T-helper 2 cell (primary cell): ENCODE results near the gene NUAK2.
"Not testable (repeated sequence)": the region's sequence is repeated elsewhere in the genome, so short reads cannot be mapped to it uniquely, and the experiment has no call there.

Experiments used
- DNase-seq, 5 experiments: peaks; one replicate each; pipeline versions ENCODE4 v3.0.0 to v3.0.0-alpha.2; 2012 to 2022

Gene NUAK2

DNA sequence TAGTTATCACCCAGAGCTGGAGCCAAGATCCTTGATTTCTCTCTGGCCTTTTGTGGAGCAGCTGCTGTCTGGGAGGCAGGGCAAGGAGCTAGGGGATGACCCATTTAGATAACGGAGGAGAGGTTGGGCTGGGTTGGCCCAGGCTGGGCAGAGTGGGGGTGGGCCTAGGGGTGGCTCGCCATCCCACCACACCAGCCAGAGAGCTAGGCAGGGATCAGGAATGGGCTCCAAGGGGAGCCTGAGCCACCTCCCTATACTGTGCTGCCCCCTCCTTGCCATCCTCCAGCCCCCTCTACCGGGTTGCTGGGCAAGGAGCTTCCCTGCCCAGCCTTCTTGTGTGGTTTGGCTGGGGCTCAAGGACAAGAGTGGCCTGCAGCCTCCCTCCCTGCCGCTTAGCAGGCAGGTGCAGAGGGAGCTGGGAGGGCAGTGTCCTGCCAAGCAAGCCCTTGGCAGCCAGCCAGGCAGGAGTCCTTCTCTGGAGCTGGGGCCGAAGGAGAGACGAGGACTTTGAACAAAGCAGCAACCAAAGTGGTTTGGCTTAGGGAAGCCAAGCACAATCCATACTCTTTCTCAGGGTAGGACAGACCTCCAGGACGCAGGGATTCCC is 4.1 kb downstream of the NUAK2 start:
- no peak for DNase-seq

DNA sequence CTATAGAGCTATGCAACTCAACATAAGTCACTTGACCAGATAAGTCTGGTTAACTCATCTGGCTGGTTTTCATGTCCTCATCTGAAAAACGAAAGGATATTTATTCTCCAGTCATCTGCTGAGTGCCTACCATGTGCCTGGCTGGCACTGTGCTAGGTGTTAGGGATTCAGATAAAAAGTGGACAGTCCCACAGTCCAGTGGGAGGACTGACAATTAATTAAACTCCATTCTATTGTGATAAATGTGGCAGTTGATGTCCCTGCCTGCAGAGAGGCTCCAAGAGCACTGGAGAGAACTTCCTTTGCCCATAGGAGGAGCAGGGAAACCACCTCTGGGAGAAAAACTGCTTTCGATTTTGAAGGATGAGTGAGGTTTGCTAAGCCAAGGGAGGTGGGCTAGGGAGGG is 5.4 kb downstream of the NUAK2 start:
- no peak for DNase-seq

DNA sequence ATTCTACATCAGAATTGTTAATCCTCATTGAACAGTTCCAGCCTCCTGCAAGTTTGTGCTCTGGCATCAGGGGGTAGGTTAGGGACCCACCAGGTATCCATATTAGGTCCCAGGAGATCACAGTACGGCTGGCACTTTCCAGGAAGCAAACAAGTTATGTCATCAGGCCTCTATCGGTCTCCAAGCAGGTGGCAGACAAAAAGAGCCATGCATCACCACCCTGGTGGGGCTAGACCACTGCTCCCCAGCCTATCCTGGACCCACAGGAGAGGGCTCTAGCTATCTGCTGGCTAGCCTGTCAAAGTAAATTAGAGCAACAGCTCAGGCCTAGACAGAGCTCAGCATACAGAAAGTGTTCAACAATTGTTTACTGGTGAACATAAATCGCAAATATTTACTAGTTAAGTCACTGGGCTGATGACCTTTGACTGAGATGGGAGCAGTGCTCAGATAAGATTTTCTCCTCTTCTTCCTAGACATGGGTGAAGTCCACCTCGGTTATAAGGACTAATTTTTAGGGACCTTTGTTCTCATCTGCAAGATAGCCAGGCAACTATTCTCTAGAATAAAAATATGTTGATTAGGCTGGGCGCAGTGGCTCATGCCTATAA is 6.4 kb downstream of the NUAK2 start:
- DNase-seq = no peak

DNA sequence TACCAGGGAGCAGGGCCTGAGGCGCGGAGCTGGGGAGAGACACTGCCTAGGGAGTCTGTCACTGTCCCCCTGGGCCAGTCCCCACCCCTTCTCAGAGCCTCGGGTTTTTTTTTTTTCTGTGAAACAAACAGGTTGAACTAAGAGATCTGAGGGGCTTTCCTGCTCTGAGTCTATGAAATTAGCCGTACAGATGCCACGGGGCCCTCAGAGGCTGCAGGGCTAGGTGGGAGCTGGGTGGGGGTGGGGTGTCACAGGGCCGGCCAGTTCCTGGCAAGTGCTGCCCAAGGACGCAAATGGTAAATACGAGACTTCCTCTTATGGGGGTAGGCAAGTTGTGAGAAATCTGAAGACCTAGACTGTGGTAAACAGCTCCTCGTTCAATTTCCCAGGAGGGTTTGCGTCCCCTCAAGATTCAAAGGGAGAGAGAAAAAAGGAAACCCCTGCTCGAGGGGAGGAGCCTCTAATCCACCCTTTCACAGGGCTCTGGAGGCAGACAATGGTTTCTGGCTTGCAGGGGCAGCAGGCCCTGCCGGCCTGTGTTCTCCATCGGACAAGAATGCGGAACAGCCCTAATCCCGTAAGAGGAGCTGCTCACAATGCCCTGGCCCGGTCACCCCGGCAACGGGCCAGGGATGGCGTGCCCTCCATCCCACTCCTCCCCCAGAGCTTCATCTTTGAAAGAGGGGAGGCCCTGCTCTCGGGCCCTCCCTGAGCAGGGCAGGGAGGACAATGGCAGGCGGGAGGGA is 7.8 kb downstream of the NUAK2 start:
- DNase-seq = peak in 1 of 5 experiments; percentile 30

DNA sequence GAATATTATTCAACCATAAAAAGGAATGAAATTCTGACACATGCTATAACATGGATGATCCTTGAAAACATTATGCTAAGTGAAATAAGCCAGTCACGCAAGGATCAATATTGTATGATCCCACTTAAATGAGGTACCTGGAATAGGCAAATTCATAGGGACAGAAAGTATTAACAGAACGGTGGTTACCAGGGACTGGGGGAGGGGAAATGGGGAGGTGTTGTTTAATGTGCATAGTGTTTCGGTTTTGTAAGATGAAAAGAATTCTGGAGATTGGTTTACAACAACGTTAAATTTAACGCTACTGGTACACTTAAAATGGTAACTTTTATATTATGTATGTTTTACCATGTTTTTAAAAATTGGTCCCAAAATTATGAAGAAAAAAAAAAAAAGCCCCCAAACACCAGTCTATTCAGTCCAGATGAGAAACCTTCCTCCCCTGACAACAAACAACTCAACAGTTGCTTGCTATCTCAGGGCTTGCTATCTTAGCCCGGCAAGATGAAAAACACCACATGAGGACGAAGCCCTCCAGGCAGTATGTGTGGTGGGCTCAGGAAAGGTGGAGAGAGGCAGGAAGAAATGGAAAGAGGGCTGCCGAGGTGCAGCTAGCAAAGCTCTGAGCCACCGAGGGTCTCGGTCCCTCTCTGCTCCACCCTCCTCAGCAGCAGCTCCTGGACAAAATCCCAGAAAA is 8.5 kb downstream of the NUAK2 start:
- no peak for DNase-seq

DNA sequence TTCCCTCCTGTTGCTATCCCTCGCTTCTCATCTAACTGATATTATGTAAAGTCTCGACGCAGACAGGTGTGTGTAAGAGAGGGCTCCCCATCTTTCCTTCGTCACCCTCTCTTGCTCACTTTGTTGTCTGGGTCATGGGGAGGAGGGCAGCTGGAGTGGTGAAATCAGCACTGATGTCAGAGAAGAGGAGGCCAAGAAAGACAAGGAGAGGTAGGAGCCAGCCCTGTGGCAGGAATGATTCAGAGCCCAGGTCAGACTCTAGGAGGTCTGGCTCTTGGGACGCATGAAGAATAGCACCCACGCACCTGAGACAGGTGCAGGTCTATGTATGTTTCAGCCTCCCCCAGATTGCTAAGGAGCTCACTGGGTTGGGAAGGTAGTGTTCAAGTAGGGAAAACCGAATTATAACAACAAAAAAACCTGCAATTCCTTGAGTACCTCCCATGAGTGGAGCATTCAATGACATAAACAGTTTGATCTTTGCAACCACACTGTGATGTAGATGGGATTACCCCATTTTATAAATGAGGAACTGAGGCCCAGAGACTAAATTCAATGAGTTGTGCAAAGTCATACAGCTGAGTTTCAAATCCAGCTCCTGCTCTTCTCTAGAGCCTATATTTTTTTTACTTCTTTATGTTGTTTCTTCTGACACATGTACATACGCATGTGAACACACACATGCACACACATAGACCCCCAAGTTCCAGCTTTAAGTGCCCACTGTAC is 10.4 kb downstream of the NUAK2 start:
- DNase-seq = no peak

DNA sequence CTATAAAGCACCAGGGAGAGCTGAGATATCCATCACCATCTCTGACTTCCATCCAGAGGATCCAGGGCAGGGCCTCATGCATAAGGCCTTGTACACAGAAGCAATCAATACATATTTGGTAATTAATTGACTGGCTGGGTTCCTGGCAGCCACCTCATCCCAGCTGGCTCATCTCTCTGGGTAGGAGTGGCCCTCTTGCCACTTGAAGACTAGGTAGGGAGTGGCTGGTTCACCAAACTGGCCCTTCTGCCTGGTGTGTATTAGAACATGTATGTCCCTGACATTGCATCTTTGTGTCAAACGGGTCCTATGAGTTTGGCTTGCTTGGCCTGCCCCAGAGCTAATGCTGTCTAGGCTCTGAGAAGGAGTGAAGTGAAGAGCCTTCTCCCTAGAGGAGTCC is 11.8 kb downstream of the NUAK2 start:
- no peak for DNase-seq

DNA sequence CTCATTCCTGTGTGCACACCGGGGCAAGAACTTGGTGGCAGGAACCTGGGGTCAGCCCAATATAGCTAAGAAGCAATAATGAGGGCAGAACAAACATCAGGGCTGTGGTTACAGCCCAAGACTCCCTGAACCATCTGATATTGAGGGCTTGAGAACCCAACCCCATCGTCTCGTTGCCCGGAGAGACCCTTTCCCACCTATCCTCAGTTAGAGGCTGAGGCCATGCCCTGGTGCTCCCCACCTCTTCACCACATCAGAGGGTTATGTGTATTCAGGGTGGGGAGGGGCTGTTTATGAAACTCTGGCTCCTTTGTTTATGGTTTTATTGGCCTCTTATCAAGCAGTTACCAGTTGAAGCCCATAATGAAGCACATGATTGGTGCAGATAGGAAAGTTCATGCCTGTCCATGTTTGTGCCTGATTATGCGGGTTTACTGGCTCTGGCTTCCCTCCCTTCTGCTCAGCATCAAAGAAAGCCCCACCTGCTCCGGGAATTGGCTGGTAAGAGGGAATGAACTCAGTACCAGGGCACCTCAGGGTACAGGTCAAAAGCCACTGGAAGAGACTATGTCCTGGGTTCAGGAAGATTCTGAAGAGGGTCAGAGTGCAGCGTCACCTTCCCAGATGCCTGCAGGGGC is 14.5 kb downstream of the NUAK2 start:
- no peak for DNase-seq

DNA sequence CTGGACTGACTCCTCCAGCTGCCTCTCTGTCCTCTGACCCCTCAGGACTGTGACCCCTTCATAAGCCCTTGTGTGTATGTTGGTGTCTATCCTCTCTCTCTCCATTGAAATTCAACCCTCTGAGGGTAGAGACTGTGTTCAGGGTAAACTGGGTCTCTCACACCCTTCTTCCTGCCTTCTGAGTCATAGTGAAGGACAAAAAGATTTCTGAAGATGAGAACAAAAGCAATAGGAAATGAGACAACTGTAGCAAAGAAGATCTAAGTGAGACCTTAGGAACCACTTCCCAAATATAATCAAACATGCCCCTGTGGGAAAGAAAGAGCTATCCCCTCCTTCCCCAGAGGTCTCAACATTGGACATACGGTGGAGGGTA is 16.9 kb downstream of the NUAK2 start:
- DNase-seq = no peak

DNA sequence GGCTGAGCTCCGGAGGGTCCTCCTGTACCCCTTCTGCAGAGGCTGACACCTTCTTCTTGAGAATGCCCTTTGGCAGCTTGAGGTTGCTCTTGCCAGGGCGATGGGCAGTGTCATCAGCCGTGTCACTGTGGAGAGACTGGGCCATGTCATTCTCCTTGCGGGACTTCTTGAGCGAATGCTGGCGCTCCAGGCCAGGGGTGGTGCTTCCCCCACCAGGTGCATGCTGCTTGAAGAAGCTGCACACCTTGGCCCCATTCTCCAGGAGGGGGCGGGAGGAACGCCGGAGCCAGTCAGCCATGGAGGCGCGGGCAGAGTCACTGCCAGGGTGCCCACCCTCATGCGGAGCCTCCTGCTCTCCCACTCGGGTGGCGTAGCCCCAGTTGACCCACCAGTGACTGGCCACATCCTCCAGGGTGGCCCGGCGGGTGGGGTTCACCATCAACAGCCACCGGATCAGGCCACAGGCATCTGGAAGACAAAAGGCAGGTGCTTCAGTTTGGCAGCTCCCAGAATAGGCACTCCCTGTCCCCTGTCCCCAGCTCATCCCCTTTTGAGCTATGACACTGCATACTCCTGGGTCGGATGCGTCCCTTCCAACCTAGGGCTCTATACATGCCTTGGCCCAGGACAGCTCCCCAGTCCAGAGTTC is 17.4 kb downstream of the NUAK2 start:
- no peak for DNase-seq

DNA sequence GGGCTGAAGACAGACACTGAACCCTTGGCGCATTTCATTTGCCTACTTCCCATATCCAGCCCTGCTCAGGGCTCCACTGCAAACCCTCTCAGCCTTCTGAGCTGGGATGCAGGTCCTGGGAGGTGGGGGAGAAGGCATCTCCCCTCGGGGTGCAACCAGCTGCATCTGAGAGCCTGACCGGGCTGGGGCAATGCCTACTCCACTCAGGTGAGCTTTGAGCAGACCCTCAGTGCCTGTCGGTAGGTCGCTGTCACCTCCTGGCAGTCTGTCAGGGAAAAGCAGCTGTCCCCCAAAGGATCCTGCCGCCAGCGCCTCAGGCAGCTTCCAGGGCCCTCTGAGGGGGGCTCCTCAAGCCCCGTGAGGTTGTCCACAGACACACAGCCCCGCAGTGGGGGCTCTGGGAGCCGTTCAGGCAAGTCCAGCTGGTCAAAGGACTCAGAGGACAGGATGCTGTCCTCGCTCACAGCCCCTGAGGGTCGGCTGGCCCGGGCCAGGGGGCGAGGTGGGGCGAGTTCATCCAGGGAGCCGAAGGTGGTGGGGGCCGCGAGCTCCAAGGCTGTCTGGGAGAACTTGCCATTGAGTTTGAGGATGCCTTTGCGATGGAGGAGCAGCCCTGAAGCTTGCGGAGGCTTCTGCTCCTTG is 18.2 kb downstream of the NUAK2 start:
- no peak for DNase-seq

DNA sequence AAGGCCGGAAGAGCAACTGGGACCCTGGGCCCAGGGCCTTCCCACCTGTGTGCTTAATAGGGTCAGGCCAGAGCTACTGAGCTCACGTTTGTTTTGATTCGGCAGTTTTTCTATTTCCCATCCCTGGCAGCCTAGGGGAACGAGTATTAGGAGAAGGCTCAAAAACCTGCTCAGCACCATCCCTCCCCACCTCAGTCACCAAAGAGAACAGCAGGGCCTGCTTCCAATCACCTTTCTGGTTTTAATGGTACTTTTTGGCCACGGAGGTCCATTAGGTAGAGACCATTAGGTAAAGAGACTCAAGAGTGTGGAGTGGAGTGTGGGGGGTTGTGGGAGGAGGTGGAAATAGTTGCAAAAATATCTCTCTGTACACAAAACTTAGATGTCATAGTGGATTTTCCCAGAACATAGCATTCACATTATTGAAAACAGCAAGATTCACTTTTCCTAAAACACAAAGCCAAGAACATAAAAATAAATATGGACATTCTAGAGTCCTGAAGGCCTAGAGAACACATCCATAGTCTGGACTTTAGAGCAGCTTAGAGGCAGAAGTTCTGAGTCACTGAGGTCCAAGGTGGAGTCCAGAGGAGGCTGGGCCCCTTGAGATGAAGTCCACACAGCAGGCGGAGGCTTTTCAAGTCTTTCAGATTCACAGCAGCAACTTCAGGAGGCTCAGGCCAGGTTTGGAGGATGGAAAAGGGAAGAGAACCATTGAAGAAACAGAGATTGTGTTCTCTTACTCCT is 19.5 kb downstream of the NUAK2 start:
- no peak for DNase-seq

DNA sequence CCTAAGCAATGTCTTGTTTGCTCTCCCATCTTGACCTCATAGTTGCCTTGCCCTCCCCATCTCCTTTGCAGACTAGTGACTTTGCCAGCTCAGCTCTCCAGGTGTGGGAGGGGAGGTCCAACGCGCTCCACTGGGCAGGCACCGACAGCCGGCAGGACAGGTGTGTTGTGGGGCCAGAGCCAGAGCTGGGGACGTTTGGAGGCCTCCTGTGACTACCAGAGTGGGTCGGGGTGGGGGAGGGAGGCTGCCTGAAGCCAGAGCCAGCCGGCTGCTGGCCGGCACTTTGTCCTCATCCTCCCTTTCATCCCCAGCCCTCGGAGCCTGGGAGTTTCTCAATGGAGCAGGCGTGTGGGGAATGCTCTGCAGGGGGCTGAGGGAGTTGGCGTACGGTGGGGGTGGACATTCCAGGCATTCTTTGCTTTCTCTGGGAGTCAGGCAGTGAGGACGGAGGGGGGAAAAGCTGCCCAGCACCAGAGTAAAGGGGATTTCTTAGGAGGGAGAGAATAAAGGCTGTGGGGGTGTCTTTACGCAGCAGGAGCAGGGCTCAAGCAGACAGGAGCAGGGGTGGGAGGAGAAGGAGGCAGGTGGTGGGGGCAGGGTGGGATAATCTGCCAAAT is 20.2 kb downstream of the NUAK2 start:
- DNase-seq = no peak

DNA sequence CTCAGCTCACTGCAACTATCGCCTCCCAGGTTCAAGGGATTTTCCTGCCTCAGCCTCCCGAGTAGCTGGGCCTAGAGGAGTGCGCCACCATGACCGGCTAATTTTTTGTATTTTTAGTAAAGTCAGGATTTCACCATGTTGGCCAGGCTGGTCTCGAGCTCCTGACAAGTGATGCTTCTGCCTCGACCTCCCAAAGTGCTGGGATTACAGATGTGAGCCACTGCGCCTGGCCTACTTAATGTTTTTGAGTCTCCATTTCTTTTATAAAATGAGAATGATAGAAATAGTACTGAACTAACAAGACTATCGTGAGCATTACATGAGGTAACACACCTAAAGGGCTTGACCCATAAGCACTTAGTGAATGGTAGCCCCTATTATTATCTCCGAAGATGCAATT is 21.4 kb downstream of the NUAK2 start:
- DNase-seq = no peak

DNA sequence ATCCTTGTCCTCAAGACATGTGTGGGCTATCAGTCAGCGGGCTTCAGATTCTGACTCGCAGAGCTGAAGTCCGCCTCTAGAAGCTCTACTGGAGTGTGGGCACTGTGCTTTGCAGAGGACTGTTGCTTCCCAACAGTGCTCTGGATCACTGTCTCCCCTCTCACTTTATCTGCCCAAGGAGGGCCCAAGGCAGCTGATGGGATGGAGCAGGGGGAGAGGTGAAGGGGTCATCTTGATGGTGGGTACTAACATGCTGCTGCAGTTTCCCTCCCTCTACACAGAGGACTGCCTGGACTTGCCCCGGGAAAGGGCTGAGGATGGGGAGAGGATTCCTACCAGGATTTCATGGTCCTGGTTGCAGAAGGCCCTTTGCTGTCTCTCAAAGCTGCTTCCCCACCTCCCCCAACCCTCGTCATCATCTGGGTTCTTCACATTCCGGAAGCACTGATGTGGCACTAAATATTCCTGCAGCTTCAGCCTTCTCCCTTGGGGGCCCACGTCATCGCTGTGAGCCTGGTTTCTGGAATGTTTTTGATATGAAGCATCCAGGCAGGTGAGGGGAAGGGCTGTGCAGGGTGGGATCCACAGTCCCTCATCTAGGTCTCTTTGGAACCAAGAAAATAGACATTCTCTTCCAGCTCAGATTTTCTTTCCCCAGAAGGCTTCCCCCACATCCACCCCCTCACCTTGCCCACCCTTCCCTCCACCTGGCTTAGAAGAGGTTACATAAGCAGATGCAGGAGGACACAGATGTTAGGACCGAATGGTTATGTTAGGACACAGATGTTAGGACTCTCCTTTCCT is 23.2 kb downstream of the NUAK2 start:
- no peak for DNase-seq

DNA sequence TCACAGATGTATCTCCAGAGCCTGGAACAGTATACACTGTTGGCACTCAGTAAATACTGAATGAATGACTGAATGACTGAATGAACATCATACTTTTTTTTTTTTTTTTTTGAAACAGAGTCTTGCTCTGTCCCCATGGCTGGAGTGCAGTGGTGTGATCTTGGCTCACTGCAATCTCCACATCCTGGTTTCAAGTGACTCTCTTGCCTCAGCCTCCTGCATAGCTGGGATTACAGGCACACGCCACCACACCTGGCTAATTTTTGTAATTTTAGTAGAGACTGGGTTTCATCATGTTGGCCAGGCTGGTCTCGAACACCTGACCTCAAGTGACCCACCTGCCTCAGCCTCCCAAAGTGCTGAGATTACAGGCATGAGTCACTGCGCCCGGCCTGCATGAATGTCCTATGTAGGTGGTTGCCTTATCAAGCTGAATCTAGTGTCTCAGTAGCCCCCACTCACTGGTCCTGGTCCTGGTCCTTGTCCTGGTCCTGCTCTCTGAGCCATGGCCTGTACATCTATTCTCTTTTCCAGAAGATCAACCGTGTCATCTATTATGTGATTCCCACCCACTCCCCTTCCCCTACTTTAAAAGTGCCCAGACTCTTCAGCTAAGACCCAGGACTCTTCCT is 23.9 kb downstream of the NUAK2 start:
- DNase-seq = not testable (repeated sequence)

DNA sequence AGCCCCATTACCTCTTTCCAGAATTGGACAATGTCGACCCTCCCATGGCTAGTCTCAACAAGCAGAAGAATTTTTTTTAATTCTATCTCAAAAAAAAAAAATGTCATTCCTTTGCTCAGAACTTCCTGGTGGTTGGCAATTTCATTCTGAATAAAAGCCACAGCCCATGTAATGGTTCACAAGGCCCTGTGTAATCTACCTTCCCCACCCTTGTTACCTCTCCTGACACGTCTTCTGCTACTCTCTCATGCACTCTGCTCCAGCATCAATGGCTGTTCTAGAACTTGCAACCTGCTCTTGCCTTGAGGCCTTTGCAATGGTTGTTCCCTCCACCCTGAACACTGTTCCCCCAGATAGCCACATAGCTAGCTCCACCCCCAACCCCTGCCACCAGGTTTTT is 25.4 kb downstream of the NUAK2 start:
- DNase-seq = no peak

DNA sequence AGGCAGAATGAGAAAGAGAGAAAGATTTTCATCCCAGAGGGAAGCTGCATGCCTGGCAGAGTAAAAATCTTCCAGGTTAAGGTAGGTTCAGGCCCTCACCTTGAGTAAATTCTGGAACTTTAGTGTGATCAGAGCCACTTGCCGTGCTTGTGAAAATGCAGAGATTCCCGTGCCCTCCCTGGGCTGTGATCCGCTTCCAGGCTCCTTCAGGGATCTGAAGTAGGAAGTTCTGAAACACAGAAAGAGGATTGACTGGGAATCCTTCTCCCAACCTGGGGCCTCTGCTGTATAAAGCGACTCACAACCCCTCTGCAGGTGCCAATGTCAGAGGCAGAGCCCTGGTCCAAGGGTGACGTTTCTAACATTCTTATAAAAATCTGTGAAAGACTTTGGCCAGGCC is 26.6 kb downstream of the NUAK2 start:
- DNase-seq = no peak
